ENCODE measurements around the gene MYO10.

MYO10 gene

GRCh38 chr5:16812448-16812847 lies 123.6 kb downstream of the MYO10 start:
- DNase-seq (ENCODE audit: low spot score): no peak

GRCh38 chr5:16810208-16810854 lies 125.8 kb downstream of the MYO10 start:
- no peak for DNase-seq (ENCODE audit: low spot score)

GRCh38 chr5:16809395-16810207 lies 126.5 kb downstream of the MYO10 start:
- peak; percentile 26 for DNase-seq (ENCODE audit: low spot score)

GRCh38 chr5:16809010-16809394 lies 127.1 kb downstream of the MYO10 start:
- no peak for DNase-seq (ENCODE audit: low spot score)

- no peak for DNase-seq (ENCODE audit: low spot score)
These were observed 128.1 kb downstream of the MYO10 start for GRCh38 chr5:16808021-16808420.

- DNase-seq (ENCODE audit: low spot score): no peak
These were observed 128.6 kb downstream of the MYO10 start for GRCh38 chr5:16807547-16807864.

GRCh38 chr5:16806711-16807546 lies 129.2 kb downstream of the MYO10 start:
- DNase-seq (ENCODE audit: low spot score): no peak

GRCh38 chr5:16805486-16805885 lies 130.6 kb downstream of the MYO10 start:
- DNase-seq (ENCODE audit: low spot score): no peak

- DNase-seq (ENCODE audit: low spot score): no peak
These were observed 132.3 kb downstream of the MYO10 start for GRCh38 chr5:16803831-16804230.

- no peak for DNase-seq (ENCODE audit: low spot score)
These were observed 135.6 kb downstream of the MYO10 start for GRCh38 chr5:16800477-16800876.

GRCh38 chr5:16799796-16800195 lies 136.3 kb downstream of the MYO10 start:
- no peak for DNase-seq (ENCODE audit: low spot score)

GRCh38 chr5:16797951-16798350 lies 138.1 kb downstream of the MYO10 start:
- DNase-seq (ENCODE audit: low spot score): no peak

GRCh38 chr5:16794269-16794913 lies 141.7 kb downstream of the MYO10 start:
- no peak for DNase-seq (ENCODE audit: low spot score)

- DNase-seq (ENCODE audit: low spot score): no peak
These were observed 143.4 kb downstream of the MYO10 start for GRCh38 chr5:16792598-16793275.

GRCh38 chr5:16791904-16792597 lies 144.0 kb downstream of the MYO10 start:
- no peak for DNase-seq (ENCODE audit: low spot score)

- DNase-seq (ENCODE audit: low spot score): peak; percentile 59
These were observed 144.9 kb downstream of the MYO10 start for GRCh38 chr5:16791036-16791705.

GRCh38 chr5:16788957-16789356 lies 147.1 kb downstream of the MYO10 start:
- DNase-seq (ENCODE audit: low spot score): no peak

- DNase-seq (ENCODE audit: low spot score): no peak
These were observed 148.8 kb downstream of the MYO10 start for GRCh38 chr5:16787278-16787677.

- no peak for DNase-seq (ENCODE audit: low spot score)
These were observed 151.0 kb downstream of the MYO10 start for GRCh38 chr5:16784843-16785791.
